GM18873 (cell line): Measurements from ENCODE around the gene ATP1A4.

ENCODE experiments used
- ATAC-seq: cut with Tn5 transposase; IDR thresholded peaks from one replicate; pipeline ENCODE4 v1.9.1; 2021; ENCODE audit warnings: mild to moderate bottlenecking, moderate library complexity, moderate number of reproducible peaks; ENCODE audit not compliant: unreplicated experiment, low FRiP score

Gene ATP1A4

GRCh38 chr1:160197231-160197630, 45.8 kb downstream of the ATP1A4 start:
- ATAC-seq: no peak

- ATAC-seq: no peak
Measured at GRCh38 chr1:160200786-160201185, 49.4 kb downstream of the ATP1A4 start.

- peak; percentile 74 for ATAC-seq
Measured at GRCh38 chr1:160204526-160205241, 53.3 kb downstream of the ATP1A4 start.

GRCh38 chr1:160205242-160206035, 54.0 kb downstream of the ATP1A4 start, which contains the start of gene PEA15:
TSS of gene PEA15 (plus strand) at chr1:160205384. CDS start at chr1:160211545, 6,161 bp downstream.
- ATAC-seq: no peak

- ATAC-seq: no peak
Measured at GRCh38 chr1:160206036-160206389, 54.6 kb downstream of the ATP1A4 start.

GRCh38 chr1:160206421-160207117, 55.2 kb downstream of the ATP1A4 start:
- no peak for ATAC-seq

- no peak for ATAC-seq
Measured at GRCh38 chr1:160207118-160207650, 55.8 kb downstream of the ATP1A4 start.

- no peak for ATAC-seq
Measured at GRCh38 chr1:160207771-160208556, 56.6 kb downstream of the ATP1A4 start.

GRCh38 chr1:160208557-160209320, 57.3 kb downstream of the ATP1A4 start:
- ATAC-seq: no peak

- no peak for ATAC-seq
Measured at GRCh38 chr1:160209321-160210046, 58.1 kb downstream of the ATP1A4 start.

- ATAC-seq: no peak
Measured at GRCh38 chr1:160210561-160210960, 59.2 kb downstream of the ATP1A4 start.

- no peak for ATAC-seq
Measured at GRCh38 chr1:160211046-160211790, 59.8 kb downstream of the ATP1A4 start.

GRCh38 chr1:160214481-160215140, 63.2 kb downstream of the ATP1A4 start:
- no peak for ATAC-seq

GRCh38 chr1:160216301-160216700, 64.9 kb downstream of the ATP1A4 start:
- ATAC-seq: no peak

GRCh38 chr1:160217481-160218051, 66.2 kb downstream of the ATP1A4 start:
- no peak for ATAC-seq

GRCh38 chr1:160219062-160219929, 67.9 kb downstream of the ATP1A4 start:
- ATAC-seq: no peak
